GM12875 (cell line): ENCODE results near the gene CACNG1.

Experiments
- H3K4me3 ChIP-seq: one replicate; pipeline ENCODE4 v1.5.1; 2011; ENCODE audit warnings: low read depth, low read length, control low read depth
- TF ChIP-seq, protein P1 (sequence below): IDR thresholded peaks from 2 replicates; pipeline ENCODE4 v1.5.1; 2011; ENCODE audit warnings: low read depth, mild to moderate bottlenecking, control low read depth, inconsistent platforms, low read length, moderate library complexity, borderline replicate concordance; ENCODE audit not compliant: insufficient read depth

CACNG1 gene

DNA sequence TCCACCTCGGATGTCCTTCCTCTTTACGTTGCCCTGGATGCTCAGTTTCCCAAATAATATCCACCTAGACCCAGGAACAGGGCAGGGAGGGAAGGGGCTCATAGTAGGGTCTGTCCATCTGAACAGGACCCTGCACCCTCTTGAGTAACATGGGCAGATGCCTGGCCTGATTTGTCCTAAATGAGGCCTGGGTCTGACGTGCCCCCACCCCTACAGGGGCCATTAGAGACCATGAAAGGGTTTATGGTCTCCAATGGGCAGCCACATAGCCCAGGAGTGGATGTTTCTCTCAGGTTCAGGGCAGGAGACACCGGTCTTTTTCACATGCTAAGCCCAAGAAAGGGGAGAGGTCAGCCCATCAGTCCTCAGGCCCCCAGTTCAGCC, 6.8 kb downstream of the CACNG1 start:
- no peak overlapping the region for H3K4me3 ChIP-seq
- TF ChIP-seq, protein P1, sequence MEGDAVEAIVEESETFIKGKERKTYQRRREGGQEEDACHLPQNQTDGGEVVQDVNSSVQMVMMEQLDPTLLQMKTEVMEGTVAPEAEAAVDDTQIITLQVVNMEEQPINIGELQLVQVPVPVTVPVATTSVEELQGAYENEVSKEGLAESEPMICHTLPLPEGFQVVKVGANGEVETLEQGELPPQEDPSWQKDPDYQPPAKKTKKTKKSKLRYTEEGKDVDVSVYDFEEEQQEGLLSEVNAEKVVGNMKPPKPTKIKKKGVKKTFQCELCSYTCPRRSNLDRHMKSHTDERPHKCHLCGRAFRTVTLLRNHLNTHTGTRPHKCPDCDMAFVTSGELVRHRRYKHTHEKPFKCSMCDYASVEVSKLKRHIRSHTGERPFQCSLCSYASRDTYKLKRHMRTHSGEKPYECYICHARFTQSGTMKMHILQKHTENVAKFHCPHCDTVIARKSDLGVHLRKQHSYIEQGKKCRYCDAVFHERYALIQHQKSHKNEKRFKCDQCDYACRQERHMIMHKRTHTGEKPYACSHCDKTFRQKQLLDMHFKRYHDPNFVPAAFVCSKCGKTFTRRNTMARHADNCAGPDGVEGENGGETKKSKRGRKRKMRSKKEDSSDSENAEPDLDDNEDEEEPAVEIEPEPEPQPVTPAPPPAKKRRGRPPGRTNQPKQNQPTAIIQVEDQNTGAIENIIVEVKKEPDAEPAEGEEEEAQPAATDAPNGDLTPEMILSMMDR, result no peak

DNA sequence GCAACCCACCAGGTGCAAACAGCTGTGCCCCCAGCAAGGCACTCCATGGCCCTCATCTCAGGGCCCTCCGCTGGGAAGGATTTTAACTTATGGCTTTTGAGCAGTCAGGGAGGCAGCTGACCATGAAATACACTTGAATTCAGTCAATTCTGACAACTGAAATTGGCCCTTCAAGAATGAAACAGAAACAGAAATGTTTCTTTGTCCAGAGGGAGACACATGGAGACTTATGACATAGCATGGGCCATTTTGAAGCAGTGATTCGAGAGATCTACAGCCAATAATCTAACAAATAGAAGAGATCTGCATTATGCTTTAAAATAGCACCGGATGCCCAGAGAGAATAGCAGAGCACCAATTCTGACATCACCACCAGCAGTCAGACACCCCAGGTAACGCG, 7.5 kb downstream of the CACNG1 start:
- no peak overlapping the region for H3K4me3 ChIP-seq
- TF ChIP-seq, protein P1, result no peak

DNA sequence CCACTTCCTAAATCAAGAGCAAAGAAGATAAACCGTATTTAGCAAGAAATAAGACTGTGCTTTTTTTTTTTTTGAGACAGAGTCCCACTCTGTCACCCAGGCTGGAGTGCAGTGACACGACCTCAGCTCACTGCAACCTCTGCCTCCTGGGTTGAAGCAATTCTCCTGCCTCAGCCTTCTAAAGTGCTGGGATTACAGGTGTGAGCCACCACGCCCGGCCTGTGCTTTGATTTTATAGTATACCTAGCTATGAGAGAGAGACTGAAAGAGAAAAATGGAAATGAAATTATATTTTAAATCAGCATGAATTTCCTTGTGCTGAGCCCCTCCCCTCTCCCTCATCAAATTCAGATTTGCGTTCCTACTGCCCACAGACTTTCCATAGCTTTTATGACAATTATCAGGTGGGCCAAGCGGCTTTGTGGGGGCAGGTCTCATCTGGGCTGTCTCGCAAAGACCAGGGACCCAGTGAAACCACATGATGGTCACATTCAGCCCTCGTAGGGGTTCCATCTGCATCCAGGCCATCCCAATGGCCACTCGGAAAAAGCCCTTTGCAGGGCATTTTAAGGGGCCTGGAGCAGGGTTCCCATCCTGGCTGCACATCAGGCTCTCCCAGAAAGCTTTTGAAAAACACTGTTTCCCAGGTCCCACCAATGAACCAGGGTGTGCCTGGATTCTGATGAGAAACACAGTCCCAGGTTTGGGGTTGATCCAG, 8.5 kb downstream of the CACNG1 start:
- TF ChIP-seq, protein P1, result no peak
- no peak overlapping the region for H3K4me3 ChIP-seq

DNA sequence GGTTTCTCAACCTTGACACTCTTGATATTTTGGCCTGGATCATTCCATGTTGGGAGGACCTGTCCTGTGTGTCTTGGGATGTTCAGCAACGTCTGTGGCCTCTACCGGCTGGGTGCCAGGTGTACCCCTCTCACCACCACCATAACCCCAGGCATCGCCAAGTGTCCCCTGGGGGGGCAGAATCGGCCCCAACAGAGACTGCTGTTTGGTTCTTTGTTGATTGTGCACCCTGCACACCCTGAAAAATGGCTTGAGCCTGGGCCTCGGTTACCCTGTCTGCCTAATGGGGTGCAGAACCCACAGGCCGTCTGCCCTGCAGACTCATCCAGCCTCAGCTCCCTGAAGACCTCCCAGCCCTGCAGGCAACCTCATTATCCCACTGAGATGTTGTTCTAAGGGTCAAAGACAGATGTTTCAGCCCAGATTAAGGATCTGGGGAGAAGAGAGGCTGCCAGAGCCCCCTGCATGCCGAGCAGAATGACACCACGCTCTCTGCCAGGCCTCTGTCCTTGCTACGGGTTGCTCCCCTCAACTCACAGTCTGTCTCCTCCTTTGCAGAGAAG, 9.2 kb downstream of the CACNG1 start:
- TF ChIP-seq, protein P1, result no peak
- no peak overlapping the region for H3K4me3 ChIP-seq

DNA sequence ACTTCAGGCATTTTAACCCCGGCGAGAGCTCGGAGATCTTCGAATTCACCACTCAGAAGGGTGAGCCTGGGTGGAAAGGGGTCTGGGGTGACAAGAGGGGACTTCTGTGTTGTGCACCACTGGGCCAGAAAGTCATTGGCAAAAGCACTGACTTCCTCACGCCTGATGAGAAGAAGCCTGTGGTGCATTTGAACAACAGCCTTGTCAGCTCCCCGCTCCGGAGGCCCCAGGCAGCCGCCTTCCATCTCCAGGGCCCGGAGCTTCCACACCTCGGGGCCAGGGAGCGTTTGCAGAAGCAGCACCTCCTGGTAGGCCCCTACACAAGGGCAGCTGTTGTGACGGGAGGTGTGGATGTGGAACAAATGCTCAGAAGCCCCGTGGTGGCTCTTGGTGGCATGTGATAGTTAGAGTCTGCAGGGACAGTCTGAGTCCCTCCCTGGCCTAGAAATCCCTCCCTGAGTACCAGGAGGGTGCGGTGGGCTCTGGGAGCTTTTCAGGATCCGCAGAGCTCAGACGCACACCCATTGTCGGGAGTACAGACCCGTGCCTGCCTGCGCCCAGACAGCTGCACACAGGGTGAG, 9.7 kb downstream of the CACNG1 start:
- TF ChIP-seq, protein P1, result no peak
- H3K4me3 ChIP-seq, result no peak overlapping the region

DNA sequence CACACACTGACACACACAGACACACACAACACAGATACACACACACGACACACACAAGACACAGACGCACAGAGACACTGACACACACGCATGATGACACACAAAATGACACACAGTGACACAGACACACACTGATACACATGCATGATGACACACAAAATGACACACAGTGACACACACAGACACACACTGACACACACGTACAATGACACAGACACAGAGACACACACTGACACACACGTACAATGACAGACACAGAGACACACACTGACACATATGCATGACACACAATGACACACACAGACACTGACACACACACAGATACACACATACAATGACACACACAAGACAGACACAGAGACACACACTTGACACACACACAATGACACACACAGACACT, 10.3 kb downstream of the CACNG1 start:
- TF ChIP-seq, protein P1, result no peak
- no peak overlapping the region for H3K4me3 ChIP-seq

DNA sequence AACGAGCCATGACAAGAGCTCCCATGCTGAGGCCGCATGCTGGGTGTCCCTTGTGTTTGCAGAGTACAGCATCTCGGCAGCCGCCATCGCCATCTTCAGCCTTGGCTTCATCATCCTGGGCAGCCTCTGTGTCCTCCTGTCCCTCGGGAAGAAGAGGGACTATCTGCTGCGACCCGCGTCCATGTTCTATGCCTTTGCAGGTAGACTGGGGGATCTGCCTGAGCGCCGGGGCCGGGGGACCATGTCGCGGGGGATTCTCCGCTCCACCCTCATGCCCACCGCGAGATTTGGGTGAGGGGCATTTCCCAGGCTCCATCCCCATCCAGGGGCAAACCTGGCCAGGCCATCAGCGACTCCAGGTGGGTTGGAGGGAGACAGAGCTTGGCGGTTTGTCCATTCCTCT, 10.7 kb downstream of the CACNG1 start:
- no peak overlapping the region for H3K4me3 ChIP-seq
- TF ChIP-seq, protein P1, result no peak
